GM18498 (cell line): ENCODE data around the gene SEPTIN3.

ENCODE experiments used
- ATAC-seq: cut with Tn5 transposase; IDR thresholded peaks from one replicate; pipeline ENCODE4 v1.9.1; 2021; ENCODE audit warnings: mild to moderate bottlenecking, moderate library complexity; ENCODE audit not compliant: unreplicated experiment

SEPTIN3 gene

GRCh38 chr22:41969110-41969646, at the start of gene SEPTIN3:
Gene SEPTIN3, plus strand, starts transcription at chr22:41969443. Its CDS starts 2,050 bp downstream, at chr22:41971493.
- no peak for ATAC-seq

GRCh38 chr22:41920271-41920976, 48.8 kb upstream of the SEPTIN3 start:
- peak; percentile 13 for ATAC-seq

GRCh38 chr22:41922328-41922727, 46.9 kb upstream of the SEPTIN3 start:
- ATAC-seq, result no peak

- no peak for ATAC-seq
Observed at GRCh38 chr22:41922940-41923594, 46.2 kb upstream of the SEPTIN3 start.

- ATAC-seq, result no peak
Observed at GRCh38 chr22:41923595-41924276, 45.5 kb upstream of the SEPTIN3 start.

GRCh38 chr22:41925783-41926460, 43.3 kb upstream of the SEPTIN3 start:
- ATAC-seq, result peak; percentile 42

- no peak for ATAC-seq
Observed at GRCh38 chr22:41927813-41928212, 41.4 kb upstream of the SEPTIN3 start.

- no peak for ATAC-seq
Observed at GRCh38 chr22:41928593-41929417, 40.4 kb upstream of the SEPTIN3 start.

GRCh38 chr22:41929418-41929810, 39.8 kb upstream of the SEPTIN3 start:
- ATAC-seq, result no peak

GRCh38 chr22:41931701-41932269, 37.5 kb upstream of the SEPTIN3 start:
- ATAC-seq, result no peak

GRCh38 chr22:41932353-41932752, 36.9 kb upstream of the SEPTIN3 start:
- ATAC-seq, result no peak

GRCh38 chr22:41933411-41934177, 35.6 kb upstream of the SEPTIN3 start:
- ATAC-seq, result no peak

- ATAC-seq, result no peak
Observed at GRCh38 chr22:41934284-41935014, 34.8 kb upstream of the SEPTIN3 start.

- no peak for ATAC-seq
Observed at GRCh38 chr22:41935015-41935351, 34.3 kb upstream of the SEPTIN3 start.

GRCh38 chr22:41935509-41935908, 33.7 kb upstream of the SEPTIN3 start:
- no peak for ATAC-seq

- ATAC-seq, result no peak
Observed at GRCh38 chr22:41936894-41937169, 32.4 kb upstream of the SEPTIN3 start.

- ATAC-seq, result peak; percentile 58
Observed at GRCh38 chr22:41939981-41940831, 29.0 kb upstream of the SEPTIN3 start.
